Measurements from ENCODE around the gene FTO. TPM values are rescaled to one million over a fixed set of nuclear protein-coding genes. Genes with fewer than 3 reads are reported as not detected.

The FTO gene
- total RNA-seq, 1 donor from 2014 or later, result 97.3 TPM

GRCh38 chr16:54033747-54034146 lies 329.8 kb downstream of the FTO start:
- DNase-seq (ENCODE audit: extremely low read depth, low read depth, low spot score), result no peak

- no peak for DNase-seq (ENCODE audit: extremely low read depth, low read depth, low spot score)
Measured at GRCh38 chr16:54034684-54035083, 330.7 kb downstream of the FTO start.

- DNase-seq (ENCODE audit: extremely low read depth, low read depth, low spot score), result no peak
Measured at GRCh38 chr16:54040480-54040879, 336.5 kb downstream of the FTO start.

- no peak for DNase-seq (ENCODE audit: extremely low read depth, low read depth, low spot score)
Measured at GRCh38 chr16:54040975-54041374, 337.0 kb downstream of the FTO start.

GRCh38 chr16:54048586-54049495 lies 344.9 kb downstream of the FTO start:
- DNase-seq (ENCODE audit: extremely low read depth, low read depth, low spot score), result no peak

GRCh38 chr16:54049591-54050458 lies 345.9 kb downstream of the FTO start:
- no peak for DNase-seq (ENCODE audit: extremely low read depth, low read depth, low spot score)

- no peak for DNase-seq (ENCODE audit: extremely low read depth, low read depth, low spot score)
Measured at GRCh38 chr16:54050459-54051210, 346.7 kb downstream of the FTO start.

GRCh38 chr16:54051821-54052220 lies 347.9 kb downstream of the FTO start:
- no peak for DNase-seq (ENCODE audit: extremely low read depth, low read depth, low spot score)

- DNase-seq (ENCODE audit: extremely low read depth, low read depth, low spot score), result no peak
Measured at GRCh38 chr16:54052271-54052670, 348.3 kb downstream of the FTO start.

- DNase-seq (ENCODE audit: extremely low read depth, low read depth, low spot score), result no peak
Measured at GRCh38 chr16:54053891-54054820, 350.2 kb downstream of the FTO start.

- no peak for DNase-seq (ENCODE audit: extremely low read depth, low read depth, low spot score)
Measured at GRCh38 chr16:54055191-54055590, 351.2 kb downstream of the FTO start.

- DNase-seq (ENCODE audit: extremely low read depth, low read depth, low spot score), result no peak
Measured at GRCh38 chr16:54055864-54056263, 351.9 kb downstream of the FTO start.

GRCh38 chr16:54056921-54057320 lies 353.0 kb downstream of the FTO start:
- DNase-seq (ENCODE audit: extremely low read depth, low read depth, low spot score), result no peak

- no peak for DNase-seq (ENCODE audit: extremely low read depth, low read depth, low spot score)
Measured at GRCh38 chr16:54059319-54059718, 355.4 kb downstream of the FTO start.

- no peak for DNase-seq (ENCODE audit: extremely low read depth, low read depth, low spot score)
Measured at GRCh38 chr16:54060599-54061421, 356.9 kb downstream of the FTO start.

GRCh38 chr16:54061454-54061853 lies 357.5 kb downstream of the FTO start:
- DNase-seq (ENCODE audit: extremely low read depth, low read depth, low spot score), result no peak

- DNase-seq (ENCODE audit: extremely low read depth, low read depth, low spot score), result no peak
Measured at GRCh38 chr16:54062361-54063278, 358.7 kb downstream of the FTO start.

GRCh38 chr16:54063279-54063773 lies 359.4 kb downstream of the FTO start:
- no peak for DNase-seq (ENCODE audit: extremely low read depth, low read depth, low spot score)
